ENCODE results near the gene PARVA. TPM values are rescaled to one million over a fixed set of nuclear protein-coding genes. Genes with fewer than 3 reads are reported as not detected.

The PARVA gene
- total and polyA plus RNA-seq, 4 donors, result 3.1 to 11.7 (median 11.2) TPM

DNA sequence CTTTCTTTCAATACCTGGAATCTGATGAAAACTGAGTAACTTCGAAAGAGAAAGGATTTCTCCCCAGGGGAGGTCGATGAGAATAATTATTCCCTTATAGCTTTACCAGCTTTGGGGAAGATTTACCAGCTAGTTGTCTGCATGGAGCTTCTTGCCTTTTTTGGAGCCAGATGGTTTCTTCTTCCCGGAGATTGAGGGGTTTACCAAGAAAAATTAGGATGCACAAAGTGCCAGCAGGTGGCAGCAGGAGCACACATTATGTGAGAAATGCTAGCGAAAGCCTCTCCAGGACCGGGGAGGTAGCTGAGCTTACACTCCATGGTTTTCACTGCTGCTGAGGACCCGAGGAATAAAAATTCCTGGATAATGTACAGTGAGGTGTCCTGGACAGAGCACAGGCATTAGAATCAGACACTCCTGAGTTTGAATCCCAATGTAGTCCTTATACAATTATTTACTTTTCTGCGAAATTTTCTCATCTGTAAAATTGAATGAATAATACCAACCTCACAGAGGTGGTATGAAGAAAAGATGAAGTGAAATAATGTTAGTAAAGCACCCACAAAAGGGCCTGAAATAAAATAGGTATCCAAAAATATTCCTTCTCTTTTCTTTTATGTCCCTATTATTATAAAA is 46.0 kb upstream of the PARVA start:
- Histone ChIP-seq H3K9me3 (ENCODE audit: control insufficient read depth in 4 of 4, low read length in 3 of 4) (no peaks in the 10 kb centered on the region), H3K9ac (ENCODE audit: low read depth in 1 of 2, low read length in 2 of 2) (no peak overlapping the region), H3K4me1 (ENCODE audit: control insufficient read depth in 4 of 4, insufficient read depth in 4 of 4, low read length in 3 of 4) (peaks cover 0 to 7% (median 0%) of the 10 kb centered on the region in 4 donors), H3K4me3 (ENCODE audit: low read depth in 1 of 3, low read length in 3 of 3) (no peak overlapping the region), H3K36me3 (ENCODE audit: control insufficient read depth in 4 of 4, insufficient read depth in 3 of 4, low read depth in 1 of 4, low read length in 3 of 4) (no peaks in the 10 kb centered on the region), H3K27ac (ENCODE audit: low read depth in 1 of 2, low read length in 2 of 2) (no peak overlapping the region), H3K27me3 (ENCODE audit: control insufficient read depth in 4 of 4, insufficient read depth in 4 of 4, low read length in 3 of 4) (no peaks in the 10 kb centered on the region)
- no peak for TF ChIP-seq HNF4G (IDR thresholded peaks at IDR 0.05)
- TF ChIP-seq RAD21 (IDR thresholded peaks at IDR 0.05), result peak; percentile 97
- TF ChIP-seq RXRA (IDR thresholded peaks at IDR 0.05), result no peak
- TF ChIP-seq, protein P1, sequence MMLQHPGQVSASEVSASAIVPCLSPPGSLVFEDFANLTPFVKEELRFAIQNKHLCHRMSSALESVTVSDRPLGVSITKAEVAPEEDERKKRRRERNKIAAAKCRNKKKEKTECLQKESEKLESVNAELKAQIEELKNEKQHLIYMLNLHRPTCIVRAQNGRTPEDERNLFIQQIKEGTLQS (IDR thresholded peaks at IDR 0.05), result no peak
- TF ChIP-seq, protein P2, sequence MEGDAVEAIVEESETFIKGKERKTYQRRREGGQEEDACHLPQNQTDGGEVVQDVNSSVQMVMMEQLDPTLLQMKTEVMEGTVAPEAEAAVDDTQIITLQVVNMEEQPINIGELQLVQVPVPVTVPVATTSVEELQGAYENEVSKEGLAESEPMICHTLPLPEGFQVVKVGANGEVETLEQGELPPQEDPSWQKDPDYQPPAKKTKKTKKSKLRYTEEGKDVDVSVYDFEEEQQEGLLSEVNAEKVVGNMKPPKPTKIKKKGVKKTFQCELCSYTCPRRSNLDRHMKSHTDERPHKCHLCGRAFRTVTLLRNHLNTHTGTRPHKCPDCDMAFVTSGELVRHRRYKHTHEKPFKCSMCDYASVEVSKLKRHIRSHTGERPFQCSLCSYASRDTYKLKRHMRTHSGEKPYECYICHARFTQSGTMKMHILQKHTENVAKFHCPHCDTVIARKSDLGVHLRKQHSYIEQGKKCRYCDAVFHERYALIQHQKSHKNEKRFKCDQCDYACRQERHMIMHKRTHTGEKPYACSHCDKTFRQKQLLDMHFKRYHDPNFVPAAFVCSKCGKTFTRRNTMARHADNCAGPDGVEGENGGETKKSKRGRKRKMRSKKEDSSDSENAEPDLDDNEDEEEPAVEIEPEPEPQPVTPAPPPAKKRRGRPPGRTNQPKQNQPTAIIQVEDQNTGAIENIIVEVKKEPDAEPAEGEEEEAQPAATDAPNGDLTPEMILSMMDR (IDR thresholded peaks at IDR 0.05; ENCODE audit: low read depth, low read length, missing input control), result peak; percentile 79
- TF ChIP-seq, protein P3, sequence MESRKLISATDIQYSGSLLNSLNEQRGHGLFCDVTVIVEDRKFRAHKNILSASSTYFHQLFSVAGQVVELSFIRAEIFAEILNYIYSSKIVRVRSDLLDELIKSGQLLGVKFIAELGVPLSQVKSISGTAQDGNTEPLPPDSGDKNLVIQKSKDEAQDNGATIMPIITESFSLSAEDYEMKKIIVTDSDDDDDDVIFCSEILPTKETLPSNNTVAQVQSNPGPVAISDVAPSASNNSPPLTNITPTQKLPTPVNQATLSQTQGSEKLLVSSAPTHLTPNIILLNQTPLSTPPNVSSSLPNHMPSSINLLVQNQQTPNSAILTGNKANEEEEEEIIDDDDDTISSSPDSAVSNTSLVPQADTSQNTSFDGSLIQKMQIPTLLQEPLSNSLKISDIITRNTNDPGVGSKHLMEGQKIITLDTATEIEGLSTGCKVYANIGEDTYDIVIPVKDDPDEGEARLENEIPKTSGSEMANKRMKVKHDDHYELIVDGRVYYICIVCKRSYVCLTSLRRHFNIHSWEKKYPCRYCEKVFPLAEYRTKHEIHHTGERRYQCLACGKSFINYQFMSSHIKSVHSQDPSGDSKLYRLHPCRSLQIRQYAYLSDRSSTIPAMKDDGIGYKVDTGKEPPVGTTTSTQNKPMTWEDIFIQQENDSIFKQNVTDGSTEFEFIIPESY (IDR thresholded peaks at IDR 0.05), result no peak
- TF ChIP-seq NR2F2 (IDR thresholded peaks at IDR 0.05), result no peak
- DNase-seq (ENCODE audit: low spot score), result peak; percentile 75
- 10% methylated on average over 7 of the region's 7 CpGs for WGBS

DNA sequence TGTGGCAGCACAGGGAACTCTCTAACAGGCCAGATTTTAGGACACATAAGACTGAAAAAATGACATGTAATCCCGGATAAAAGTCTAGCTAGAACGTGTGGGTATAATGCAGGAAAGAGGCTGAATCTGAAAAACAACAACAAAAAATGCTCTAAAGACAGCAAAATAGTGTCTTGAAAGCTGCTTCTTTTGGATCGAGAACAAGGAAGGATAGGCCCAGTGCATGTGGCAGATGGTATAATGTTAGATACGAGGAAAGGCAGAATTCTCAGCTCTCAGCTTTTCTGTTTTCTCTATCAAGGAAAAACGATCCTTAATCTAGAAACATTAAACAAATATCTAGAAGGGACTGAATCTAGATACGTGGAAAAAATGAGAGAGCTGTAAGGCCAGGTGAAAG is 33.8 kb upstream of the PARVA start:
- TF ChIP-seq, protein P2 (IDR thresholded peaks at IDR 0.05; ENCODE audit: low read depth, low read length, missing input control), result no peak
- TF ChIP-seq FOXA2 (IDR thresholded peaks at IDR 0.05) (no peak), HNF4G (IDR thresholded peaks at IDR 0.05) (no peak), SP1 (IDR thresholded peaks at IDR 0.05) (no peak), NR2F2 (IDR thresholded peaks at IDR 0.05) (no peak), YY1 (IDR thresholded peaks at IDR 0.05) (no peak), GABPA (IDR thresholded peaks at IDR 0.05 in 1 of 2, conservative IDR thresholded peaks at IDR 0.05 in 1 of 2) (no peak), RAD21 (IDR thresholded peaks at IDR 0.05) (no peak), TAF1 (conservative IDR thresholded peaks at IDR 0.05) (no peak), HNF4A (conservative IDR thresholded peaks at IDR 0.05) (no peak), RXRA (IDR thresholded peaks at IDR 0.05) (no peak), JUND (IDR thresholded peaks at IDR 0.05) (no peak), EGR1 (IDR thresholded peaks at IDR 0.05; ENCODE audit: low read depth in 2 of 2) (no peak), FOXA1 (IDR thresholded peaks at IDR 0.05) (no peak)
- TF ChIP-seq, protein P3 (IDR thresholded peaks at IDR 0.05), result no peak
- TF ChIP-seq, protein P4, sequence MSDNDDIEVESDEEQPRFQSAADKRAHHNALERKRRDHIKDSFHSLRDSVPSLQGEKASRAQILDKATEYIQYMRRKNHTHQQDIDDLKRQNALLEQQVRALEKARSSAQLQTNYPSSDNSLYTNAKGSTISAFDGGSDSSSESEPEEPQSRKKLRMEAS (IDR thresholded peaks at IDR 0.05), result no peak
- TF ChIP-seq, protein P1 (IDR thresholded peaks at IDR 0.05), result no peak
- TF ChIP-seq, protein P5, sequence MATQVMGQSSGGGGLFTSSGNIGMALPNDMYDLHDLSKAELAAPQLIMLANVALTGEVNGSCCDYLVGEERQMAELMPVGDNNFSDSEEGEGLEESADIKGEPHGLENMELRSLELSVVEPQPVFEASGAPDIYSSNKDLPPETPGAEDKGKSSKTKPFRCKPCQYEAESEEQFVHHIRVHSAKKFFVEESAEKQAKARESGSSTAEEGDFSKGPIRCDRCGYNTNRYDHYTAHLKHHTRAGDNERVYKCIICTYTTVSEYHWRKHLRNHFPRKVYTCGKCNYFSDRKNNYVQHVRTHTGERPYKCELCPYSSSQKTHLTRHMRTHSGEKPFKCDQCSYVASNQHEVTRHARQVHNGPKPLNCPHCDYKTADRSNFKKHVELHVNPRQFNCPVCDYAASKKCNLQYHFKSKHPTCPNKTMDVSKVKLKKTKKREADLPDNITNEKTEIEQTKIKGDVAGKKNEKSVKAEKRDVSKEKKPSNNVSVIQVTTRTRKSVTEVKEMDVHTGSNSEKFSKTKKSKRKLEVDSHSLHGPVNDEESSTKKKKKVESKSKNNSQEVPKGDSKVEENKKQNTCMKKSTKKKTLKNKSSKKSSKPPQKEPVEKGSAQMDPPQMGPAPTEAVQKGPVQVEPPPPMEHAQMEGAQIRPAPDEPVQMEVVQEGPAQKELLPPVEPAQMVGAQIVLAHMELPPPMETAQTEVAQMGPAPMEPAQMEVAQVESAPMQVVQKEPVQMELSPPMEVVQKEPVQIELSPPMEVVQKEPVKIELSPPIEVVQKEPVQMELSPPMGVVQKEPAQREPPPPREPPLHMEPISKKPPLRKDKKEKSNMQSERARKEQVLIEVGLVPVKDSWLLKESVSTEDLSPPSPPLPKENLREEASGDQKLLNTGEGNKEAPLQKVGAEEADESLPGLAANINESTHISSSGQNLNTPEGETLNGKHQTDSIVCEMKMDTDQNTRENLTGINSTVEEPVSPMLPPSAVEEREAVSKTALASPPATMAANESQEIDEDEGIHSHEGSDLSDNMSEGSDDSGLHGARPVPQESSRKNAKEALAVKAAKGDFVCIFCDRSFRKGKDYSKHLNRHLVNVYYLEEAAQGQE (IDR thresholded peaks at IDR 0.05), result no peak
- Histone ChIP-seq H3K9ac (ENCODE audit: low read depth in 1 of 2, low read length in 2 of 2) (no peak overlapping the region), H3K4me3 (ENCODE audit: low read depth in 1 of 3, low read length in 3 of 3) (no peak overlapping the region), H3K9me3 (ENCODE audit: control insufficient read depth in 4 of 4, low read length in 3 of 4) (no peaks in the 10 kb centered on the region), H3K4me1 (ENCODE audit: control insufficient read depth in 4 of 4, insufficient read depth in 4 of 4, low read length in 3 of 4) (no peaks in the 10 kb centered on the region), H3K27ac (ENCODE audit: low read depth in 1 of 2, low read length in 2 of 2) (no peak overlapping the region), H3K36me3 (ENCODE audit: control insufficient read depth in 4 of 4, insufficient read depth in 3 of 4, low read depth in 1 of 4, low read length in 3 of 4) (no peaks in the 10 kb centered on the region), H3K27me3 (ENCODE audit: control insufficient read depth in 4 of 4, insufficient read depth in 4 of 4, low read length in 3 of 4) (no peaks in the 10 kb centered on the region)
- WGBS, result 82% methylated on average over 6 of the region's 6 CpGs
- DNase-seq (ENCODE audit: low spot score), result no peak

Measured in liver (tissue), 9 donors.